ENCODE data around the gene PIGU. TPM values are rescaled to one million over a fixed set of nuclear protein-coding genes. Genes with fewer than 3 reads are reported as not detected.
"Not testable (repeated sequence)": the region's sequence is repeated elsewhere in the genome, so short reads cannot be mapped to it uniquely, and the experiment has no call there.

The PIGU gene
- 10 to 100 TPM in 4 of 5 experiments, 1 to 10 TPM in 1; 8.6 to 21.3 (median 16.1) TPM for total RNA-seq
- polyA plus RNA-seq: 10 to 100 TPM; 27.9 to 34.5 TPM
- total RNA-seq: 6.6 reads per million, percentile 28 among the genes with 10 or more reads in this experiment

GRCh38 chr20:34676642-34677373 lies at the start of gene PIGU:
Gene PIGU (minus strand): TSS chr20:34677092. CDS start chr20:34677085, 7 bp downstream.
- peaks cover 14 to 37% (median 24%) of the 10 kb centered on the region in 7 donors for H3K4me1 Mint-ChIP-seq
- H3K27ac ChIP-seq (ENCODE audit: low read depth, low read length): peak within 1 kb of the TSS; percentile 95
- CTCF ChIA-PET: interaction anchor here (1.6 kb wide), 1 partner anchor 31 kb away, joined by 3 read pairs; no protein-coding TSS in a partner anchor

GRCh38 chr20:34724172-34724571 lies 47.3 kb upstream of the PIGU start:
- intact Hi-C loops (cut with micrococcal nuclease): no loop called here
- ATAC-seq: no peak
- H3K27me3 ChIP-seq (ENCODE audit: control insufficient read depth in 2 of 2, insufficient read depth in 2 of 2, low read length in 2 of 2): no peaks in the 10 kb centered on the region
- Mint-ChIP-seq H3K4me1 (peaks cover 0 to 14% (median 0%) of the 10 kb centered on the region in 7 donors), H3K27me3 (no peaks in the 10 kb centered on the region), H3K9me3 (no peaks in the 10 kb centered on the region), H3K36me3 (peaks cover 15 to 33% (median 20%) of the 10 kb centered on the region in 5 donors), H3K27ac (peak overlapping the region in 1 of 9 donors; percentile 2), H3K4me3 (no peak overlapping the region)
- CTCF ChIA-PET: no interaction called here
- no peak overlapping the region for H3K4me3 ChIP-seq (ENCODE audit: low read length)
- no peaks in the 10 kb centered on the region for H3K9me3 ChIP-seq (ENCODE audit: control insufficient read depth in 2 of 3, low read length in 3 of 3)
- H3K4me1 ChIP-seq (ENCODE audit: control insufficient read depth in 2 of 2, insufficient read depth in 2 of 2, low read length in 2 of 2): no peaks in the 10 kb centered on the region
- H3K27ac ChIP-seq (ENCODE audit: low read depth, low read length): no peak overlapping the region
- POLR2A ChIA-PET: interaction anchor here (0.7 kb wide), 1 partner anchor 31 kb away, joined by 4 read pairs; no protein-coding TSS in a partner anchor
- DNase-seq: no peak
- peaks cover 7 to 39% (median 10%) of the 10 kb centered on the region in 3 experiments for H3K36me3 ChIP-seq (ENCODE audit: control insufficient read depth in 2 of 3, insufficient read depth in 3 of 3, low read length in 3 of 3)

More at GRCh38 chr20:34676642-34677373, at the start of gene PIGU:
- Mint-ChIP-seq H3K36me3 (peaks cover 0 to 4% (median 0%) of the 10 kb centered on the region in 5 donors), H3K27me3 (no peaks in the 10 kb centered on the region), H3K4me3 (peak within 1 kb of the TSS; percentile 95 to 99 (median 96)), H3K27ac (peak within 1 kb of the TSS; percentile 85 to 98 (median 97)), H3K9me3 (no peaks in the 10 kb centered on the region)
- peak; percentile 99 for ATAC-seq
- DNase-seq: peak; percentile 88 to 97 (median 96)
- POLR2A ChIA-PET: interaction anchor here (0.6 to 1.8 kb wide), 8 partner anchors 11 to 1278 kb away, joined by 3 to 14 read pairs (median 3); partner anchors contain the start of genes AHCY, EIF2S2, SCAND1 and TP53INP2
- Histone ChIP-seq H3K9me3 (ENCODE audit: control insufficient read depth in 2 of 3, low read length in 3 of 3) (no peaks in the 10 kb centered on the region), H3K4me3 (ENCODE audit: low read length) (peak within 1 kb of the TSS; percentile 63), H3K27me3 (ENCODE audit: control insufficient read depth in 2 of 2, insufficient read depth in 2 of 2, low read length in 2 of 2) (no peaks in the 10 kb centered on the region), H3K4me1 (ENCODE audit: control insufficient read depth in 2 of 2, insufficient read depth in 2 of 2, low read length in 2 of 2) (peaks cover 4 to 5% of the 10 kb centered on the region in 2 donors), H3K36me3 (ENCODE audit: control insufficient read depth in 2 of 3, insufficient read depth in 3 of 3, low read length in 3 of 3) (no peaks in the 10 kb centered on the region)
- intact Hi-C loops (cut with micrococcal nuclease): loop anchor here (1.0 to 10.0 kb wide), 13 partner anchors 27 to 1278 kb away; partner anchors contain the start of genes DYNLRB1 (in 2 of the 2), RALY (in 2 of the 2), TP53INP2 (in 2 of the 2) and AHCY (in 1 of the 2)

- H3K27ac ChIP-seq (ENCODE audit: low read depth, low read length); H3K27me3 ChIP-seq (ENCODE audit: control insufficient read depth in 2 of 2, insufficient read depth in 2 of 2, low read length in 2 of 2); H3K9me3 Mint-ChIP-seq; intact Hi-C loops (cut with micrococcal nuclease); H3K4me3 Mint-ChIP-seq; H3K27me3 Mint-ChIP-seq; POLR2A ChIA-PET; H3K9me3 ChIP-seq (ENCODE audit: control insufficient read depth in 2 of 3, low read length in 3 of 3); ATAC-seq; H3K4me3 ChIP-seq (ENCODE audit: low read length); H3K4me1 ChIP-seq (ENCODE audit: control insufficient read depth in 2 of 2, insufficient read depth in 2 of 2, low read length in 2 of 2); H3K27ac Mint-ChIP-seq; CTCF ChIA-PET; DNase-seq: not testable (repeated sequence)
- peaks cover 15 to 40% (median 20%) of the 10 kb centered on the region in 5 donors for H3K36me3 Mint-ChIP-seq
- peaks cover 7 to 41% (median 10%) of the 10 kb centered on the region in 3 experiments for H3K36me3 ChIP-seq (ENCODE audit: control insufficient read depth in 2 of 3, insufficient read depth in 3 of 3, low read length in 3 of 3)
- H3K4me1 Mint-ChIP-seq: peaks cover 0 to 16% (median 0%) of the 10 kb centered on the region in 7 donors
Measured at GRCh38 chr20:34722560-34722959, 45.7 kb upstream of the PIGU start.

- intact Hi-C loops (cut with micrococcal nuclease): no loop called here
- CTCF ChIA-PET: no interaction called here
Measured at GRCh38 chr20:34720266-34720665, 43.4 kb upstream of the PIGU start.

GRCh38 chr20:34719242-34720017 lies 42.5 kb upstream of the PIGU start:
- POLR2A ChIA-PET; H3K27ac ChIP-seq (ENCODE audit: low read depth, low read length); H3K27ac Mint-ChIP-seq; H3K9me3 ChIP-seq (ENCODE audit: control insufficient read depth in 2 of 3, low read length in 3 of 3); ATAC-seq; H3K9me3 Mint-ChIP-seq; CTCF ChIA-PET; H3K4me3 ChIP-seq (ENCODE audit: low read length); intact Hi-C loops (cut with micrococcal nuclease); H3K4me3 Mint-ChIP-seq; H3K4me1 ChIP-seq (ENCODE audit: control insufficient read depth in 2 of 2, insufficient read depth in 2 of 2, low read length in 2 of 2); H3K27me3 ChIP-seq (ENCODE audit: control insufficient read depth in 2 of 2, insufficient read depth in 2 of 2, low read length in 2 of 2); DNase-seq; H3K27me3 Mint-ChIP-seq: not testable (repeated sequence)
- peaks cover 0 to 28% (median 5%) of the 10 kb centered on the region in 3 experiments for H3K36me3 ChIP-seq (ENCODE audit: control insufficient read depth in 2 of 3, insufficient read depth in 3 of 3, low read length in 3 of 3)
- H3K36me3 Mint-ChIP-seq: peaks cover 0 to 29% (median 5%) of the 10 kb centered on the region in 5 donors
- peaks cover 0 to 16% (median 0%) of the 10 kb centered on the region in 7 donors for H3K4me1 Mint-ChIP-seq

More at GRCh38 chr20:34720266-34720665, 43.4 kb upstream of the PIGU start:
- POLR2A ChIA-PET: no interaction called here
- Histone ChIP-seq H3K4me1 (ENCODE audit: control insufficient read depth in 2 of 2, insufficient read depth in 2 of 2, low read length in 2 of 2) (no peaks in the 10 kb centered on the region), H3K27ac (ENCODE audit: low read depth, low read length) (no peak overlapping the region), H3K36me3 (ENCODE audit: control insufficient read depth in 2 of 3, insufficient read depth in 3 of 3, low read length in 3 of 3) (peaks cover 4 to 28% (median 7%) of the 10 kb centered on the region in 3 experiments), H3K9me3 (ENCODE audit: control insufficient read depth in 2 of 3, low read length in 3 of 3) (no peaks in the 10 kb centered on the region), H3K27me3 (ENCODE audit: control insufficient read depth in 2 of 2, insufficient read depth in 2 of 2, low read length in 2 of 2) (no peaks in the 10 kb centered on the region), H3K4me3 (ENCODE audit: low read length) (no peak overlapping the region)
- H3K27ac Mint-ChIP-seq: no peak overlapping the region
- no peak for ATAC-seq
- H3K4me1 Mint-ChIP-seq: peaks cover 0 to 16% (median 0%) of the 10 kb centered on the region in 7 donors
- H3K27me3 Mint-ChIP-seq: no peaks in the 10 kb centered on the region
- peaks cover 2 to 27% (median 8%) of the 10 kb centered on the region in 5 donors for H3K36me3 Mint-ChIP-seq
- DNase-seq: no peak
- no peaks in the 10 kb centered on the region for H3K9me3 Mint-ChIP-seq
- no peak overlapping the region for H3K4me3 Mint-ChIP-seq
